Endothelial cell of umbilical vein (primary cell): ENCODE measurements around the gene RAB35. TPM values are rescaled to one million over a fixed set of nuclear protein-coding genes. Genes with fewer than 3 reads are reported as not detected.

Experiments
- BruUV-seq: library from RNA; stranded (reverse); fragments of 400-500 nt; replicated peaks from 2 replicates; lab custom pipeline; 2021; lab: Mats Ljungman, UMichigan
- CTCF ChIA-PET: fragments of 300-600, 350-600 bp; sonication (Branson Sonifier 250); formaldehyde crosslinking; loops from one replicate; lab custom pipeline; 2021; ENCODE audit warnings: antibody characterized with exemption, inconsistent platforms; lab: Charles Lee
- POLR2A ChIA-PET: fragments of 300-600, 350-600 bp; sonication (Branson Sonifier 250); formaldehyde crosslinking; loops from one replicate; lab custom pipeline; 2021; ENCODE audit warnings: antibody characterized with exemption, inconsistent platforms; lab: Charles Lee
- DNase-seq: peaks from one replicate; pipeline ENCODE4 v3.0.0-alpha.2; 2011; ENCODE audit warnings: low read depth, low spot score
- FAIRE-seq: peaks from 2 replicates; lab custom pipeline; 2011; peaks lifted over from hg19 to GRCh38; lab: Jason Lieb, UNC
- H2AFZ ChIP-seq: 2 replicates; pipeline ENCODE4 v1.6.0; 2012; ENCODE audit warnings: low read depth, low read length, control low read depth, inconsistent platforms
- H3K27ac ChIP-seq: 2 replicates; pipeline ENCODE4 v1.5.1; 2011; ENCODE audit warnings: low read depth, mild to moderate bottlenecking, control low read depth, low read length, moderate library complexity; ENCODE audit not compliant: insufficient read depth
- H3K27me3 ChIP-seq, 2 experiments: 2 replicates each; pipeline versions ENCODE4 v1.6.0 to v1.6.1; 2011; ENCODE audit warnings: low read length in 2 of 2, mixed read lengths in 1 of 2; ENCODE audit not compliant: control insufficient read depth in 2 of 2, insufficient read depth in 2 of 2
- H3K36me3 ChIP-seq, 2 experiments: 2 replicates in 1 of 2; 3 replicates in 1 of 2; pipeline ENCODE4 v1.5.1; 2011; ENCODE audit warnings: low read length in 2 of 2, mild to moderate bottlenecking in 1 of 2, moderate library complexity in 1 of 2; ENCODE audit not compliant: control insufficient read depth in 2 of 2, insufficient read depth in 2 of 2; ENCODE audit errors: extremely low read depth in 1 of 2
- H3K4me1 ChIP-seq: 3 replicates; pipeline ENCODE4 v1.5.1; 2011; ENCODE audit warnings: mild to moderate bottlenecking, low read length; ENCODE audit not compliant: control insufficient read depth, insufficient read depth; ENCODE audit errors: extremely low read depth
- H3K4me2 ChIP-seq: 2 replicates; pipeline ENCODE4 v1.6.1; 2011; ENCODE audit warnings: low read length, control low read depth, mixed read lengths; ENCODE audit not compliant: insufficient read depth
- H3K4me3 ChIP-seq, 3 experiments: fragments of 200-600 bp in 1 of 3; sonication (generic), shearing (Covaris generic) in 1 of 3; replicated peaks in 1 of 3; 2 replicates each; pipeline ENCODE4 v1.5.1; 2011 to 2016; ENCODE audit warnings: control low read depth in 3 of 3, low read length in 3 of 3, mild to moderate bottlenecking in 2 of 3, inconsistent platforms in 1 of 3, low read depth in 1 of 3, moderate library complexity in 1 of 3; ENCODE audit not compliant: insufficient read depth in 1 of 3
- H3K79me2 ChIP-seq: 2 replicates; pipeline ENCODE4 v1.6.0; 2012; ENCODE audit warnings: low read length, inconsistent platforms; ENCODE audit not compliant: control insufficient read depth, insufficient read depth
- H3K9ac ChIP-seq: replicated peaks from 2 replicates; pipeline ENCODE3; 2011; ENCODE audit warnings: low read length, control low read depth; ENCODE audit not compliant: insufficient read depth; ENCODE audit errors: extremely low read depth
- H3K9me1 ChIP-seq: replicated peaks from 3 replicates; pipeline ENCODE4 v1.6.0; 2011; ENCODE audit warnings: mild to moderate bottlenecking, low read length; ENCODE audit not compliant: control insufficient read depth, insufficient read depth; ENCODE audit errors: extremely low read depth
- H3K9me3 ChIP-seq: replicated peaks from 2 replicates; pipeline ENCODE4 v1.5.1; 2012; ENCODE audit warnings: low read length, inconsistent platforms; ENCODE audit not compliant: control insufficient read depth, insufficient read depth
- H4K20me1 ChIP-seq: replicated peaks from 2 replicates; pipeline ENCODE3; 2011; ENCODE audit warnings: mild to moderate bottlenecking, low read length; ENCODE audit not compliant: control insufficient read depth, insufficient read depth; ENCODE audit errors: extremely low read depth
- CTCF ChIP-seq, 2 donors: IDR thresholded peaks; 1 replicate in 1 of 2; 2 replicates in 1 of 2; pipeline ENCODE4 v1.5.1; 2011; ENCODE audit warnings: low read length in 2 of 2, mild to moderate bottlenecking in 2 of 2, moderate library complexity in 2 of 2, control low read depth in 1 of 2, inconsistent platforms in 1 of 2, low read depth in 1 of 2; ENCODE audit not compliant: insufficient read depth in 1 of 2; ENCODE audit errors: extremely low read depth in 1 of 2
- EZH2 ChIP-seq: IDR thresholded peaks from 2 replicates; pipeline ENCODE4 v1.6.1; 2012; ENCODE audit warnings: borderline replicate concordance, low read depth, mild to moderate bottlenecking, moderate library complexity, low read length, inconsistent platforms; ENCODE audit not compliant: severe bottlenecking
- FOS ChIP-seq: IDR thresholded peaks from 2 replicates; pipeline ENCODE4 v1.6.1; 2011; ENCODE audit warnings: mild to moderate bottlenecking, low read length, moderate library complexity, borderline replicate concordance; ENCODE audit not compliant: insufficient read depth
- GATA2 ChIP-seq: IDR thresholded peaks from 2 replicates; pipeline ENCODE4 v1.7.0; 2011; ENCODE audit warnings: low read depth, mild to moderate bottlenecking, moderate library complexity, mixed read lengths, low read length; ENCODE audit not compliant: insufficient read length, insufficient read depth
- JUN ChIP-seq: IDR thresholded peaks from 2 replicates; pipeline ENCODE4 v1.6.1; 2011; ENCODE audit warnings: borderline replicate concordance, low read depth; ENCODE audit not compliant: insufficient read length, insufficient read depth
- MYC ChIP-seq: IDR thresholded peaks from one replicate; pipeline ENCODE4 v1.6.1; 2011; ENCODE audit warnings: mild to moderate bottlenecking, low read depth, low read length
- POLR2A ChIP-seq: IDR thresholded peaks from 2 replicates; pipeline ENCODE4 v1.6.1; 2012; ENCODE audit warnings: low read depth, mild to moderate bottlenecking, control low read depth, low read length
- POLR2AphosphoS5 ChIP-seq: IDR thresholded peaks from 2 replicates; pipeline ENCODE4 v1.6.1; 2012; ENCODE audit warnings: low read depth, mild to moderate bottlenecking, control low read depth, low read length, moderate library complexity; ENCODE audit not compliant: insufficient read depth
- dilution Hi-C: fragments of 300-500 bp; cut with MboI; formaldehyde crosslinking; loops from one replicate; pipeline ENCODE4 v1.15.0; 2019; ENCODE audit warnings: low sequenced_read_pairs; ENCODE audit not compliant: extremely low pct_ligation_motif_present
- intact Hi-C: fragments of 100-400 bp; cut with micrococcal nuclease; formaldehyde crosslinking; loops from one replicate; pipeline ENCODE4 v1.10.0; 2022
- polyA plus RNA-seq, 4 experiments: library from polyadenylated mRNA; depleted of rRNA in 3 of 4; stranded (reverse) in 3 of 4; unstranded in 1 of 4; fragments of >200 nt; gene quantifications; 2 replicates each; pipeline versions ENCODE4 v1.2.1 to v1.2.3, GENCODE V29; 2011 to 2012; ENCODE audit warnings: missing spikeins in 1 of 4
- total RNA-seq: library from RNA; stranded (reverse); gene quantifications from 2 replicates; pipeline ENCODE4 v1.2.3, GENCODE V29; 2021
- TF ChIP-seq, protein P1 (sequence below): IDR thresholded peaks from 2 replicates; pipeline ENCODE4 v1.6.1; 2011; ENCODE audit not compliant: insufficient read depth, insufficient read length

The RAB35 gene
- total and polyA plus RNA-seq, 2 donors (not counting 3 experiments of a cell fraction or from before 2014, with no cell fraction given): 70.5 to 80.3 TPM

GRCh38 chr12:120076651-120077050 is 39.9 kb downstream of the RAB35 start:
- H3K36me3 ChIP-seq: no peaks in the 10 kb centered on the region
- no peak for FAIRE-seq
- H2AFZ ChIP-seq: no peak overlapping the region
- no peaks in the 10 kb centered on the region for H4K20me1 ChIP-seq
- no peaks in the 10 kb centered on the region for H3K79me2 ChIP-seq
- no TSS peak for BruUV-seq
- H3K9me1 ChIP-seq: no peaks in the 10 kb centered on the region
- no peak for TF ChIP-seq MYC
- no peak for TF ChIP-seq CTCF (IDR thresholded peaks at IDR 0.05; ENCODE audit: extremely low read depth in 1 of 2, insufficient read depth in 1 of 2, low read depth in 1 of 2, low read length in 2 of 2)
- no peak for TF ChIP-seq FOS
- TF ChIP-seq, protein P1, sequence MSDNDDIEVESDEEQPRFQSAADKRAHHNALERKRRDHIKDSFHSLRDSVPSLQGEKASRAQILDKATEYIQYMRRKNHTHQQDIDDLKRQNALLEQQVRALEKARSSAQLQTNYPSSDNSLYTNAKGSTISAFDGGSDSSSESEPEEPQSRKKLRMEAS: no peak
- no peak for TF ChIP-seq GATA2
- TF ChIP-seq JUN: no peak
- no peak for TF ChIP-seq EZH2
- TF ChIP-seq POLR2AphosphoS5: no peak
- TF ChIP-seq POLR2A: no peak
- H3K4me2 ChIP-seq: no peak overlapping the region
- H3K9me3 ChIP-seq: no peaks in the 10 kb centered on the region
- H3K9ac ChIP-seq: no peak overlapping the region
- intact Hi-C loops: no loop called here
- POLR2A ChIA-PET: no interaction called here
- dilution Hi-C loops: no loop called here
- CTCF ChIA-PET: no interaction called here
- no peaks in the 10 kb centered on the region for H3K4me1 ChIP-seq
- H3K27me3 ChIP-seq: peaks cover 0 to 3% of the 10 kb centered on the region in 2 experiments
- no peak overlapping the region for H3K4me3 ChIP-seq
- DNase-seq: no peak
- no peak overlapping the region for H3K27ac ChIP-seq
